ENCODE results near the gene PREPL. TPM values are rescaled to one million over a fixed set of nuclear protein-coding genes. Genes with fewer than 3 reads are reported as not detected.

The PREPL gene
- total and polyA plus RNA-seq, 2 of the 4 experiments (the other 2 are of a cell fraction), result 27.6 to 39.6 TPM

GRCh38 chr2:44283116-44283666 is 78.1 kb downstream of the PREPL start:
- no peaks in the 10 kb centered on the region for H3K79me1 ChIP-seq (ENCODE audit: low read depth in 1 of 2, low read length in 2 of 2)
- no peak overlapping the region for H3K23ac ChIP-seq (ENCODE audit: low read depth, low read length)
- in situ Hi-C loops (cut with MboI; ENCODE audit: low sequenced_read_pairs), result loop anchor here (25.0 kb wide), 1 partner anchor 196 kb away; no protein-coding TSS in a partner anchor
- H3K56ac ChIP-seq (ENCODE audit: extremely low read depth, insufficient read depth, low read length), result no peak overlapping the region
- no peak overlapping the region for H3K14ac ChIP-seq (replicated peaks; ENCODE audit: low read depth, low read length)
- no peak overlapping the region for H3K27ac ChIP-seq (ENCODE audit: insufficient read depth, low read length)
- no peaks in the 10 kb centered on the region for H3K9me1 ChIP-seq (ENCODE audit: insufficient read depth, low read length)
- POLR2A ChIA-PET (ENCODE audit: unreplicated experiment), result no interaction called here
- no peak for DNase-seq
- H3K18ac ChIP-seq (ENCODE audit: low read depth, low read length), result no peak overlapping the region
- no peak overlapping the region for H4K8ac ChIP-seq (ENCODE audit: low read depth in 2 of 2, low read length in 2 of 2)
- no peak overlapping the region for H2AFZ ChIP-seq (replicated peaks; ENCODE audit: low read length, poor library complexity)
- H2BK15ac ChIP-seq (ENCODE audit: low read depth, low read length), result no peak overlapping the region
- H2AK5ac ChIP-seq (ENCODE audit: low read depth, low read length), result no peak overlapping the region
- H4K5ac ChIP-seq (ENCODE audit: low read depth, low read length), result no peak overlapping the region
- no peak overlapping the region for H3K9ac ChIP-seq (ENCODE audit: low read depth, low read length)
- CTCF ChIA-PET, result no interaction called here
- H4K91ac ChIP-seq (ENCODE audit: insufficient read depth, low read depth, low read length), result no peak overlapping the region
- H3K4ac ChIP-seq (ENCODE audit: low read depth, low read length), result no peak overlapping the region
- no peak for TF ChIP-seq CHD1 (IDR thresholded peaks at IDR 0.05; ENCODE audit: low read depth, low read length)
- TF ChIP-seq, protein P1, sequence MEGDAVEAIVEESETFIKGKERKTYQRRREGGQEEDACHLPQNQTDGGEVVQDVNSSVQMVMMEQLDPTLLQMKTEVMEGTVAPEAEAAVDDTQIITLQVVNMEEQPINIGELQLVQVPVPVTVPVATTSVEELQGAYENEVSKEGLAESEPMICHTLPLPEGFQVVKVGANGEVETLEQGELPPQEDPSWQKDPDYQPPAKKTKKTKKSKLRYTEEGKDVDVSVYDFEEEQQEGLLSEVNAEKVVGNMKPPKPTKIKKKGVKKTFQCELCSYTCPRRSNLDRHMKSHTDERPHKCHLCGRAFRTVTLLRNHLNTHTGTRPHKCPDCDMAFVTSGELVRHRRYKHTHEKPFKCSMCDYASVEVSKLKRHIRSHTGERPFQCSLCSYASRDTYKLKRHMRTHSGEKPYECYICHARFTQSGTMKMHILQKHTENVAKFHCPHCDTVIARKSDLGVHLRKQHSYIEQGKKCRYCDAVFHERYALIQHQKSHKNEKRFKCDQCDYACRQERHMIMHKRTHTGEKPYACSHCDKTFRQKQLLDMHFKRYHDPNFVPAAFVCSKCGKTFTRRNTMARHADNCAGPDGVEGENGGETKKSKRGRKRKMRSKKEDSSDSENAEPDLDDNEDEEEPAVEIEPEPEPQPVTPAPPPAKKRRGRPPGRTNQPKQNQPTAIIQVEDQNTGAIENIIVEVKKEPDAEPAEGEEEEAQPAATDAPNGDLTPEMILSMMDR (conservative IDR thresholded peaks at IDR 0.05; ENCODE audit: low read depth, low read length), result no peak
- no peak overlapping the region for H3K4me3 ChIP-seq (ENCODE audit: insufficient read depth, low read depth, low read length)
- H2AK9ac ChIP-seq (replicated peaks; ENCODE audit: low read depth, low read length, poor library complexity), result no peak overlapping the region
- H3K36me3 ChIP-seq (ENCODE audit: control insufficient read depth, insufficient read depth, low read length), result no peaks in the 10 kb centered on the region
- H3K4me1 ChIP-seq (ENCODE audit: control insufficient read depth, insufficient read depth, low read length), result no peaks in the 10 kb centered on the region
- H2BK20ac ChIP-seq (ENCODE audit: low read depth, low read length), result no peak overlapping the region
- no peak overlapping the region for H2BK5ac ChIP-seq (ENCODE audit: low read depth, low read length, poor library complexity, severe bottlenecking)
- intact Hi-C loops (cut with micrococcal nuclease), result no loop called here
- H2BK120ac ChIP-seq (ENCODE audit: low read depth, low read length), result no peak overlapping the region
- no peak overlapping the region for H3K4me2 ChIP-seq (ENCODE audit: low read depth, low read length)
- H3K27me3 ChIP-seq (ENCODE audit: control insufficient read depth, insufficient read depth, low read length), result peaks cover 29% of the 10 kb centered on the region
- H4K20me1 ChIP-seq (ENCODE audit: insufficient read depth, low read length), result no peaks in the 10 kb centered on the region
- no TSS peak for BruUV-seq (replicated peaks)
- dilution Hi-C loops (cut with HindIII; ENCODE audit: low sequenced_read_pairs, unreplicated experiment), result no loop called here
- no CpG with 5 or more reads among the region's 1 CpG for WGBS, 2 experiments (ENCODE audit: extremely low coverage in 2 of 2, insufficient read length in 1 of 2)
- ATAC-seq (ENCODE audit: low read depth), result no peak
- no peaks in the 10 kb centered on the region for H3K9me3 ChIP-seq (ENCODE audit: control insufficient read depth, insufficient read depth, low read length)

All from IMR-90 (cell line).